Measurements from ENCODE around the gene PTPRN2.

DNA sequence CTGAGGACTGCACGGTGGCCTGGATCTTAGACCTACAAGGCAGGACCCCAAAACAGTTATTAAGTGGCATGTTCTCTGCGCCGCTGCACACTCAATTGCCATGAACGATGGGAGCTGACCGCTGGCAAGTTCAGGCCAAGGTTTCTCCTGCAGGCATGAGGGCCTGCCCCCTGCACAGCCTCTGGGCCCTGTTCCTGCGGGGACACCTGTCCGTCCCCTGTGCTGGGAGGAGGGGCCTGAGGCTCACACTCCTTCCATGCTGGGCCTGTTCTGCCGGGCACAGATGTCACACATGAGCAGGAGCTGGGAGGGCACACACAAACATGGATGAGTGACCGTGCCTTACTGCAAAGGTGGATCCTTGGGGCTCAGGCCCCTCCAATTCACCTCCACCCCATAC is 90.0 kb downstream of the PTPRN2 start:
- TF ChIP-seq MYC (IDR thresholded peaks at IDR 0.05; ENCODE audit: low read depth, low read length), result no peak
- TF ChIP-seq MYC (CRISPR knock-in tag; IDR thresholded peaks at IDR 0.05; ENCODE audit: borderline replicate concordance, low read depth), result no peak
- no peak for TF ChIP-seq SP1 (CRISPR knock-in tag; IDR thresholded peaks at IDR 0.05)
- no peak for TF ChIP-seq GTF2F1 (IDR thresholded peaks at IDR 0.05; ENCODE audit: low read depth, low read length)
- no peak for TF ChIP-seq NCOR1 (IDR thresholded peaks at IDR 0.05)
- TF ChIP-seq, protein P1, sequence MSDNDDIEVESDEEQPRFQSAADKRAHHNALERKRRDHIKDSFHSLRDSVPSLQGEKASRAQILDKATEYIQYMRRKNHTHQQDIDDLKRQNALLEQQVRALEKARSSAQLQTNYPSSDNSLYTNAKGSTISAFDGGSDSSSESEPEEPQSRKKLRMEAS (CRISPR knock-in tag; IDR thresholded peaks at IDR 0.05), result no peak
